Measurements from ENCODE around the gene UNC5B.

UNC5B gene

GRCh38 chr10:71203124-71203523 is 9.2 kb upstream of the UNC5B start:
- no peak overlapping the region for H3K27ac ChIP-seq
- TF ChIP-seq CTCF (IDR thresholded peaks at IDR 0.05) = no peak
- DNase-seq = no peak
- H3K9me3 ChIP-seq = peaks cover 0 to 8% (median 7%) of the 10 kb centered on the region in 3 donors
- no peaks in the 10 kb centered on the region for H3K27me3 ChIP-seq
- no peaks in the 10 kb centered on the region for H3K36me3 ChIP-seq
- H3K4me1 ChIP-seq = no peaks in the 10 kb centered on the region
- intact Hi-C loops (cut with DNase I; ENCODE audit: low total_unique reads) = no loop called here
- no peak overlapping the region for H3K4me3 ChIP-seq

GRCh38 chr10:71203716-71204115 is 8.7 kb upstream of the UNC5B start:
- no peak overlapping the region for H3K4me3 ChIP-seq
- DNase-seq = peak in 1 of 2 donors; percentile 24
- H3K36me3 ChIP-seq = no peaks in the 10 kb centered on the region
- intact Hi-C loops (cut with DNase I; ENCODE audit: low total_unique reads) = no loop called here
- no peaks in the 10 kb centered on the region for H3K27me3 ChIP-seq
- no peak for TF ChIP-seq CTCF (IDR thresholded peaks at IDR 0.05)
- peaks cover 0 to 3% (median 2%) of the 10 kb centered on the region in 3 donors for H3K9me3 ChIP-seq
- no peak overlapping the region for H3K27ac ChIP-seq
- peaks cover 0 to 1% (median under 1%) of the 10 kb centered on the region in 4 donors for H3K4me1 ChIP-seq

- intact Hi-C loops (cut with DNase I; ENCODE audit: low total_unique reads) = loop anchor here (5.0 kb wide), 1 partner anchor 277 kb away; no protein-coding TSS in a partner anchor
- H3K4me3 ChIP-seq = no peak overlapping the region
- peaks cover 0 to 4% of the 10 kb centered on the region in 2 donors for H3K27me3 ChIP-seq
- no peaks in the 10 kb centered on the region for H3K36me3 ChIP-seq
- H3K9me3 ChIP-seq = no peaks in the 10 kb centered on the region
- DNase-seq = no peak
- no peak for TF ChIP-seq CTCF (IDR thresholded peaks at IDR 0.05)
- H3K4me1 ChIP-seq = peaks cover 0 to 6% (median 2%) of the 10 kb centered on the region in 4 donors
- no peak overlapping the region for H3K27ac ChIP-seq
These were observed 7.6 kb upstream of the UNC5B start for GRCh38 chr10:71204746-71205145.

- Histone ChIP-seq H3K4me1 (peaks cover 0 to 6% (median 2%) of the 10 kb centered on the region in 4 donors), H3K27ac (no peak overlapping the region), H3K9me3 (no peaks in the 10 kb centered on the region), H3K27me3 (peaks cover 0 to 11% of the 10 kb centered on the region in 2 donors), H3K36me3 (no peaks in the 10 kb centered on the region), H3K4me3 (no peak overlapping the region)
- DNase-seq = no peak
- TF ChIP-seq CTCF (IDR thresholded peaks at IDR 0.05) = no peak
- intact Hi-C loops (cut with DNase I; ENCODE audit: low total_unique reads) = loop anchor here (5.0 kb wide), 1 partner anchor 278 kb away; no protein-coding TSS in a partner anchor
These were observed 6.9 kb upstream of the UNC5B start for GRCh38 chr10:71205468-71205867.

- Histone ChIP-seq H3K4me1 (peaks cover 0 to 12% (median 5%) of the 10 kb centered on the region in 4 donors), H3K9me3 (no peaks in the 10 kb centered on the region), H3K27me3 (peaks cover 0 to 20% of the 10 kb centered on the region in 2 donors), H3K4me3 (no peak overlapping the region), H3K27ac (no peak overlapping the region), H3K36me3 (no peaks in the 10 kb centered on the region)
- no peak for TF ChIP-seq CTCF (IDR thresholded peaks at IDR 0.05)
- DNase-seq = peak in 1 of 2 donors; percentile 55
- intact Hi-C loops (cut with DNase I; ENCODE audit: low total_unique reads) = loop anchor here (5.0 kb wide), 1 partner anchor 280 kb away; no protein-coding TSS in a partner anchor
These were observed 5.5 kb upstream of the UNC5B start for GRCh38 chr10:71206911-71207310.

Measured in tibial artery (tissue), 4 donors.